HepG2 (cell line): Measurements from ENCODE around the gene CCDC30. TPM values are rescaled to one million over a fixed set of nuclear protein-coding genes. Genes with fewer than 3 reads are reported as not detected.

Experiments
- ARID2 ChIP-seq: sonication (generic); formaldehyde crosslinking; IDR thresholded peaks from 2 replicates; pipeline ENCODE4 v1.8.1; 2022; ENCODE audit warnings: mild to moderate bottlenecking, missing genetic modification reagents, borderline replicate concordance
- HOXA7 ChIP-seq: sonication (generic); formaldehyde crosslinking; IDR thresholded peaks from 2 replicates; pipeline ENCODE4 v1.8.1; 2022; ENCODE audit warnings: mild to moderate bottlenecking, missing genetic modification reagents, moderate library complexity
- IRF2 ChIP-seq: IDR thresholded peaks from 2 replicates; pipeline ENCODE4 v1.6.1; 2018; ENCODE audit warnings: missing genetic modification reagents, missing compliant biosample characterization
- KLF11 ChIP-seq: IDR thresholded peaks from 2 replicates; pipeline ENCODE4 v1.6.1; 2016; ENCODE audit warnings: missing compliant biosample characterization
- KLF12 ChIP-seq: sonication (generic); formaldehyde crosslinking; IDR thresholded peaks from 2 replicates; pipeline ENCODE4 v1.4.0; 2020; ENCODE audit warnings: missing genetic modification reagents, borderline replicate concordance
- KLF13 ChIP-seq: sonication (generic); formaldehyde crosslinking; IDR thresholded peaks from 2 replicates; pipeline ENCODE4 v1.4.0; 2020; ENCODE audit warnings: mild to moderate bottlenecking, missing genetic modification reagents
- LRRFIP1 ChIP-seq: sonication (generic); formaldehyde crosslinking; conservative IDR thresholded peaks from 2 replicates; pipeline ENCODE4 v1.4.0; 2020; ENCODE audit warnings: missing genetic modification reagents
- MATR3 ChIP-seq: sonication (generic); formaldehyde crosslinking; IDR thresholded peaks from 2 replicates; pipeline ENCODE4 v1.4.0; 2020; ENCODE audit warnings: missing genetic modification reagents
- NCOA5 ChIP-seq: sonication (generic); formaldehyde crosslinking; IDR thresholded peaks from 2 replicates; pipeline ENCODE4 v1.4.0; 2020; ENCODE audit warnings: missing genetic modification reagents
- NR3C1 ChIP-seq: sonication (generic); formaldehyde crosslinking; IDR thresholded peaks from 2 replicates; pipeline ENCODE4 v1.4.0; 2020; ENCODE audit warnings: missing genetic modification reagents
- PCBP2 ChIP-seq: fragments of 200-400 bp; formaldehyde crosslinking; optimal IDR thresholded peaks from 2 replicates; pipeline ENCODE3; 2018; ENCODE audit warnings: low read length, low read depth; ENCODE audit not compliant: poor library complexity, severe bottlenecking
- SIX1 ChIP-seq: sonication (generic); formaldehyde crosslinking; IDR thresholded peaks from 2 replicates; pipeline ENCODE4 v1.4.0; 2020; ENCODE audit warnings: missing genetic modification reagents, borderline replicate concordance
- TBX3 ChIP-seq: fragments of 450-650 bp; IDR thresholded peaks from 2 replicates; pipeline ENCODE4 v1.6.1; 2017; ENCODE audit warnings: antibody characterized with exemption, mild to moderate bottlenecking, inconsistent platforms, borderline replicate concordance
- ZBTB20 ChIP-seq: sonication (generic); formaldehyde crosslinking; IDR thresholded peaks from 2 replicates; pipeline ENCODE4 v1.8.1; 2023; ENCODE audit warnings: missing genetic modification reagents, low read depth, mild to moderate bottlenecking, borderline replicate concordance
- ZBTB7B ChIP-seq: sonication (generic); formaldehyde crosslinking; IDR thresholded peaks from 2 replicates; pipeline ENCODE4 v1.4.0; 2020; ENCODE audit warnings: missing genetic modification reagents
- ZFP36 ChIP-seq: fragments of 150-350 bp; IDR thresholded peaks from 2 replicates; pipeline ENCODE4 v1.6.1; 2018; ENCODE audit warnings: borderline replicate concordance, low read length, low read depth; ENCODE audit not compliant: partially characterized antibody
- ZNF598 ChIP-seq: sonication (generic); formaldehyde crosslinking; IDR thresholded peaks from 2 replicates; pipeline ENCODE4 v1.5.1; 2020; ENCODE audit warnings: mild to moderate bottlenecking, missing genetic modification reagents, borderline replicate concordance
- ZNF639 ChIP-seq: conservative IDR thresholded peaks from 2 replicates; pipeline ENCODE4 v1.6.1; 2018; ENCODE audit warnings: missing genetic modification reagents
- ZSCAN12 ChIP-seq: sonication (generic); formaldehyde crosslinking; IDR thresholded peaks from 2 replicates; pipeline ENCODE4 v1.9.0; 2021; ENCODE audit warnings: mild to moderate bottlenecking, missing genetic modification reagents
- polyA plus RNA-seq, 8 experiments: library from polyadenylated mRNA; depleted of rRNA in 3 of 8; stranded (reverse) in 7 of 8; unstranded in 1 of 8; fragments of >200 nt; fragmentation: Illumina TruSeq in 4 of 8; extraction: Trizol in 4 of 8; gene quantifications; 2 replicates each; pipeline versions ENCODE4 v1.2.1 to v1.2.3, GENCODE V29; 2011 to 2016; ENCODE audit warnings: low read depth in 4 of 8, missing spikeins in 1 of 8, mixed read lengths in 1 of 8; ENCODE audit not compliant: insufficient read depth in 1 of 8
- total RNA-seq, 5 experiments: library from RNA; depleted of rRNA; stranded (reverse); fragments of >200 nt; fragmentation: Illumina TruSeq; extraction: Trizol; gene quantifications; 2 replicates each; pipeline ENCODE4 v1.2.3, GENCODE V29; 2016; ENCODE audit warnings: low read depth in 1 of 5
- TF ChIP-seq, protein P1 (sequence below): sonication (generic); formaldehyde crosslinking; conservative IDR thresholded peaks from 2 replicates; pipeline ENCODE4 v1.8.0; 2022; ENCODE audit warnings: low read depth, missing genetic modification reagents
- TF ChIP-seq, protein P2 (sequence below): IDR thresholded peaks from 2 replicates; pipeline ENCODE4 v1.6.1; 2016; ENCODE audit warnings: mild to moderate bottlenecking, missing biosample characterization, missing genetic modification reagents
- TF ChIP-seq, protein P3 (sequence below): sonication (generic); formaldehyde crosslinking; IDR thresholded peaks from 2 replicates; pipeline ENCODE4 v1.5.0; 2020; ENCODE audit warnings: mild to moderate bottlenecking, missing genetic modification reagents, moderate library complexity

The CCDC30 gene
- total and polyA plus RNA-seq, 2 of the 13 experiments (the other 11 are each of a cell fraction or from before 2014, with no cell fraction given): 0.25 to 0.77 TPM

DNA sequence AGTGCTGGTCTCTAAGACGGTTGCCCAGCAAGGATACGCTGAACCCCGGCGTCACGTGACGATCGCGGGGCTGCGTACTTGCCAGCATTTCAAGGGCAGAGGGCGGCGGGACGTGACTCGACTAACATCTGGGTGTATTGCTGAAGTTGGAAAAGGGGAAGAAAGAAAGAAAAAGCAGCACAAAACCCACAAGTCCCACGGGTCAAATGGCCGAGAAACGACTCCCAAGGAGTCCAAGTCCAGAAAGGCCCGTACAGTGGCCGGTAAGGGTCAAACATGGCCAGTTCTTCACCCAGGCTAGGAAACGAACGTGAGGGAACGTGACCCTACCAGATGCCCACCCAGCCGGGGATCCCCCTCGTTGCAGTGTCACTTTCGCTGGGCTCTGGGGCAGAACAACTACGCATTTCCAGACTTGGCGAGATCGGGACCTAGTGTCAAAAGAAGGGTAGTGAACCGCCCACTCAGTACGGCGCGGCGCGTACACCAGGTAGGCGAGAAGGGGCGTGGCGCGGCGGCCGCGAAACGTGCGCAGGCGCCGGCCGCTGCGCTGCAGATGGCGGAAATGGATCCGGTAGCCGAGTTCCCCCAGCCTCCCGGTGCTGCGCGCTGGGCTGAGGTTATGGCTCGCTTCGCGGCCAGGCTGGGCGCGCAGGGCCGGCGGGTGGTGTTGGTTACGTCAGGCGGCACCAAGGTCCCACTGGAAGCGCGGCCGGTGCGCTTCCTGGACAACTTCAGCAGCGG, 6.9 kb upstream of the CCDC30 start, which contains the start of the genes PPCS and ZMYND12 (continued):
- TF ChIP-seq MATR3 (CRISPR knock-in tag): no peak
- no peak; the same call in 1 of the 2 replicates for TF ChIP-seq SIX1 (CRISPR knock-in tag)
- peak; percentile 55; the same call in 1 of the 2 replicates for TF ChIP-seq TBX3
- no peak for TF ChIP-seq NR3C1 (CRISPR knock-in tag)
- TF ChIP-seq ZFP36: no peak
- TF ChIP-seq, protein P1, sequence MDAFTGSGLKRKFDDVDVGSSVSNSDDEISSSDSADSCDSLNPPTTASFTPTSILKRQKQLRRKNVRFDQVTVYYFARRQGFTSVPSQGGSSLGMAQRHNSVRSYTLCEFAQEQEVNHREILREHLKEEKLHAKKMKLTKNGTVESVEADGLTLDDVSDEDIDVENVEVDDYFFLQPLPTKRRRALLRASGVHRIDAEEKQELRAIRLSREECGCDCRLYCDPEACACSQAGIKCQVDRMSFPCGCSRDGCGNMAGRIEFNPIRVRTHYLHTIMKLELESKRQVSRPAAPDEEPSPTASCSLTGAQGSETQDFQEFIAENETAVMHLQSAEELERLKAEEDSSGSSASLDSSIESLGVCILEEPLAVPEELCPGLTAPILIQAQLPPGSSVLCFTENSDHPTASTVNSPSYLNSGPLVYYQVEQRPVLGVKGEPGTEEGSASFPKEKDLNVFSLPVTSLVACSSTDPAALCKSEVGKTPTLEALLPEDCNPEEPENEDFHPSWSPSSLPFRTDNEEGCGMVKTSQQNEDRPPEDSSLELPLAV (CRISPR knock-in tag): no peak
- peak; percentile 53; the same call in 1 of the 2 replicates for TF ChIP-seq KLF12
- peak; percentile 57; the same call in 1 of the 2 replicates for TF ChIP-seq ZBTB7B (CRISPR knock-in tag)
- TF ChIP-seq ZSCAN12 (CRISPR knock-in tag): no peak
- no peak for TF ChIP-seq ARID2 (CRISPR knock-in tag)
- TF ChIP-seq KLF11 (CRISPR knock-in tag): peak; percentile 8; the same call in 1 of the 2 replicates
- peak; percentile 29; the same call in 1 of the 2 replicates for TF ChIP-seq ZBTB20 (CRISPR knock-in tag)
- TF ChIP-seq ZNF639 (CRISPR knock-in tag): no peak
- TF ChIP-seq, protein P2, sequence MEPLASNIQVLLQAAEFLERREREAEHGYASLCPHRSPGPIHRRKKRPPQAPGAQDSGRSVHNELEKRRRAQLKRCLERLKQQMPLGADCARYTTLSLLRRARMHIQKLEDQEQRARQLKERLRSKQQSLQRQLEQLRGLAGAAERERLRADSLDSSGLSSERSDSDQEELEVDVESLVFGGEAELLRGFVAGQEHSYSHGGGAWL (CRISPR knock-in tag): peak; percentile 91; the same call in 1 of the 2 replicates
- no peak for TF ChIP-seq NCOA5 (CRISPR knock-in tag)
- TF ChIP-seq LRRFIP1 (CRISPR knock-in tag): no peak
- TF ChIP-seq KLF13: peak; percentile 40; the same call in 1 of the 2 replicates
- no peak for TF ChIP-seq PCBP2
- TF ChIP-seq ZNF598 (CRISPR knock-in tag): no peak; the same call in 1 of the 2 replicates
- TF ChIP-seq IRF2 (CRISPR knock-in tag): peak; percentile 50; the same call in 1 of the 2 replicates
- TF ChIP-seq HOXA7 (CRISPR knock-in tag): no peak
- TF ChIP-seq, protein P3, sequence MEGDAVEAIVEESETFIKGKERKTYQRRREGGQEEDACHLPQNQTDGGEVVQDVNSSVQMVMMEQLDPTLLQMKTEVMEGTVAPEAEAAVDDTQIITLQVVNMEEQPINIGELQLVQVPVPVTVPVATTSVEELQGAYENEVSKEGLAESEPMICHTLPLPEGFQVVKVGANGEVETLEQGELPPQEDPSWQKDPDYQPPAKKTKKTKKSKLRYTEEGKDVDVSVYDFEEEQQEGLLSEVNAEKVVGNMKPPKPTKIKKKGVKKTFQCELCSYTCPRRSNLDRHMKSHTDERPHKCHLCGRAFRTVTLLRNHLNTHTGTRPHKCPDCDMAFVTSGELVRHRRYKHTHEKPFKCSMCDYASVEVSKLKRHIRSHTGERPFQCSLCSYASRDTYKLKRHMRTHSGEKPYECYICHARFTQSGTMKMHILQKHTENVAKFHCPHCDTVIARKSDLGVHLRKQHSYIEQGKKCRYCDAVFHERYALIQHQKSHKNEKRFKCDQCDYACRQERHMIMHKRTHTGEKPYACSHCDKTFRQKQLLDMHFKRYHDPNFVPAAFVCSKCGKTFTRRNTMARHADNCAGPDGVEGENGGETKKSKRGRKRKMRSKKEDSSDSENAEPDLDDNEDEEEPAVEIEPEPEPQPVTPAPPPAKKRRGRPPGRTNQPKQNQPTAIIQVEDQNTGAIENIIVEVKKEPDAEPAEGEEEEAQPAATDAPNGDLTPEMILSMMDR (CRISPR knock-in tag): no peak
